Fibroblast of lung (primary cell): ENCODE measurements around the gene TIMMDC1. TPM values are rescaled to one million over a fixed set of nuclear protein-coding genes. Genes with fewer than 3 reads are reported as not detected.

ENCODE experiments used
- DNase-seq, 2 donors: peaks; one replicate each; pipeline versions ENCODE4 v3.0.0 to v3.0.0-alpha.2; 2010; ENCODE audit warnings: low read depth in 2 of 2
- H2AFZ ChIP-seq: 2 replicates; pipeline ENCODE4 v1.5.1; 2012; ENCODE audit warnings: low read length, control low read depth, inconsistent platforms
- H3K27ac ChIP-seq: 2 replicates; pipeline ENCODE4 v1.5.1; 2011; ENCODE audit warnings: low read length, control low read depth; ENCODE audit not compliant: insufficient read depth
- H3K27me3 ChIP-seq: 2 replicates; pipeline ENCODE4 v1.5.1; 2011; ENCODE audit warnings: mild to moderate bottlenecking, low read length; ENCODE audit not compliant: control insufficient read depth, insufficient read depth
- H3K36me3 ChIP-seq: 2 replicates; pipeline ENCODE4 v1.5.1; 2011; ENCODE audit warnings: low read length; ENCODE audit not compliant: control insufficient read depth, insufficient read depth
- H3K4me1 ChIP-seq: 2 replicates; pipeline ENCODE4 v1.5.1; 2011; ENCODE audit warnings: low read length; ENCODE audit not compliant: control insufficient read depth, insufficient read depth; ENCODE audit errors: extremely low read depth
- H3K4me2 ChIP-seq: 2 replicates; pipeline ENCODE4 v1.5.1; 2011; ENCODE audit warnings: low read length, control low read depth; ENCODE audit not compliant: insufficient read depth; ENCODE audit errors: extremely low read depth
- H3K4me3 ChIP-seq, 4 experiments: fragments of 200-600 bp in 1 of 4; sonication (generic) in 1 of 4; replicated peaks in 1 of 4; 2 replicates each; pipeline ENCODE4 v1.5.1; 2011 to 2016; ENCODE audit warnings: low read length in 4 of 4, low read depth in 3 of 4, mild to moderate bottlenecking in 3 of 4, control low read depth in 2 of 4, inconsistent platforms in 1 of 4, mixed read lengths in 1 of 4; ENCODE audit not compliant: insufficient read depth in 1 of 4; ENCODE audit errors: control extremely low read depth in 1 of 4
- H3K79me2 ChIP-seq: 2 replicates; pipeline ENCODE4 v1.5.1; 2012; ENCODE audit warnings: mild to moderate bottlenecking, low read length, inconsistent platforms; ENCODE audit not compliant: control insufficient read depth, insufficient read depth
- H3K9ac ChIP-seq: 2 replicates; pipeline ENCODE4 v1.5.1; 2011; ENCODE audit warnings: mild to moderate bottlenecking, low read length, control low read depth; ENCODE audit not compliant: insufficient read depth
- H3K9me3 ChIP-seq: 2 replicates; pipeline ENCODE4 v1.5.1; 2012; ENCODE audit warnings: low read depth, low read length; ENCODE audit not compliant: control insufficient read depth, insufficient read depth
- H4K20me1 ChIP-seq: 2 replicates; pipeline ENCODE4 v1.5.1; 2011; ENCODE audit warnings: low read length; ENCODE audit not compliant: control insufficient read depth, insufficient read depth; ENCODE audit errors: extremely low read depth
- EZH2 ChIP-seq: IDR thresholded peaks from 2 replicates; pipeline ENCODE4 v1.5.1; 2012; ENCODE audit warnings: low read length, control low read depth, mild to moderate bottlenecking; ENCODE audit errors: missing control alignments
- polyA plus RNA-seq, 2 donors: library from polyadenylated mRNA; depleted of rRNA in 1 of 2; stranded (reverse) in 1 of 2; unstranded in 1 of 2; fragments of >200 nt; gene quantifications; 2 replicates each; pipeline ENCODE4 v1.2.1, GENCODE V29; 2011 to 2012; ENCODE audit warnings: missing spikeins in 1 of 2
- total RNA-seq: library from RNA; depleted of rRNA; stranded (reverse); fragments of >200 nt; gene quantifications from 2 replicates; pipeline ENCODE4 v1.2.1, GENCODE V29; 2014
- TF ChIP-seq, protein P1 (sequence below), 2 donors: IDR thresholded peaks in 1 of 2; conservative IDR thresholded peaks in 1 of 2; 1 replicate in 1 of 2; 2 replicates in 1 of 2; pipeline ENCODE4 v1.5.1; 2011 to 2012; ENCODE audit warnings: low read length in 2 of 2, control low read depth in 1 of 2, inconsistent platforms in 1 of 2, low read depth in 1 of 2, mild to moderate bottlenecking in 1 of 2

Gene TIMMDC1
- total and polyA plus RNA-seq, 2 donors (not counting 1 experiment from before 2014, with no cell fraction given) = 59.5 to 60.1 TPM

DNA sequence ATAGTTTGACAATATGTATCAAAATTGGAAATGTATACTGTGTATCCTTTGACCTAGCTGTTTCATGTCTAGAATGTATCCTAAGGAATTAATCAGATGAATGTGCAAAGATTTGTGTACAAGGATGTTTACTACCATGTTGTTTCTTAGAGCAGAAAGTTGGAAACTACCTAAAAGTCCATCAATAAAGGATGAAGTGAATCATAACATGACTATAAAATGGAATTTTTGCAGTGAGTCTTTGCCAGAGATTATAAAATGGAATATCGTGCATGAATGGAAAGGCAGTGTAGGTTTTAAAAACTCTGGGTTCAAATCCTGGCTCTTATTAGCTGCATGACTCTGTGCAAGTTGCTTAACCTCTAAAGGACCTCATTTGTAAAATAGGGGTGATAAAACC, 15.2 kb upstream of the TIMMDC1 start:
- H3K27me3 ChIP-seq = no peaks in the 10 kb centered on the region
- H3K4me1 ChIP-seq = no peaks in the 10 kb centered on the region
- no peaks in the 10 kb centered on the region for H4K20me1 ChIP-seq
- no peak overlapping the region for H3K27ac ChIP-seq
- no peaks in the 10 kb centered on the region for H3K36me3 ChIP-seq
- no peak for DNase-seq
- no peaks in the 10 kb centered on the region for H3K79me2 ChIP-seq
- no peak overlapping the region for H2AFZ ChIP-seq
- no peaks in the 10 kb centered on the region for H3K9me3 ChIP-seq
- no peak overlapping the region for H3K4me2 ChIP-seq
- TF ChIP-seq, protein P1, sequence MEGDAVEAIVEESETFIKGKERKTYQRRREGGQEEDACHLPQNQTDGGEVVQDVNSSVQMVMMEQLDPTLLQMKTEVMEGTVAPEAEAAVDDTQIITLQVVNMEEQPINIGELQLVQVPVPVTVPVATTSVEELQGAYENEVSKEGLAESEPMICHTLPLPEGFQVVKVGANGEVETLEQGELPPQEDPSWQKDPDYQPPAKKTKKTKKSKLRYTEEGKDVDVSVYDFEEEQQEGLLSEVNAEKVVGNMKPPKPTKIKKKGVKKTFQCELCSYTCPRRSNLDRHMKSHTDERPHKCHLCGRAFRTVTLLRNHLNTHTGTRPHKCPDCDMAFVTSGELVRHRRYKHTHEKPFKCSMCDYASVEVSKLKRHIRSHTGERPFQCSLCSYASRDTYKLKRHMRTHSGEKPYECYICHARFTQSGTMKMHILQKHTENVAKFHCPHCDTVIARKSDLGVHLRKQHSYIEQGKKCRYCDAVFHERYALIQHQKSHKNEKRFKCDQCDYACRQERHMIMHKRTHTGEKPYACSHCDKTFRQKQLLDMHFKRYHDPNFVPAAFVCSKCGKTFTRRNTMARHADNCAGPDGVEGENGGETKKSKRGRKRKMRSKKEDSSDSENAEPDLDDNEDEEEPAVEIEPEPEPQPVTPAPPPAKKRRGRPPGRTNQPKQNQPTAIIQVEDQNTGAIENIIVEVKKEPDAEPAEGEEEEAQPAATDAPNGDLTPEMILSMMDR (conservative IDR thresholded peaks at IDR 0.05 in 1 of 2, IDR thresholded peaks at IDR 0.05 in 1 of 2; ENCODE audit: low read depth in 1 of 2, low read length in 2 of 2) = no peak
- TF ChIP-seq EZH2 = no peak
- H3K4me3 ChIP-seq = no peak overlapping the region
- no peak overlapping the region for H3K9ac ChIP-seq

DNA sequence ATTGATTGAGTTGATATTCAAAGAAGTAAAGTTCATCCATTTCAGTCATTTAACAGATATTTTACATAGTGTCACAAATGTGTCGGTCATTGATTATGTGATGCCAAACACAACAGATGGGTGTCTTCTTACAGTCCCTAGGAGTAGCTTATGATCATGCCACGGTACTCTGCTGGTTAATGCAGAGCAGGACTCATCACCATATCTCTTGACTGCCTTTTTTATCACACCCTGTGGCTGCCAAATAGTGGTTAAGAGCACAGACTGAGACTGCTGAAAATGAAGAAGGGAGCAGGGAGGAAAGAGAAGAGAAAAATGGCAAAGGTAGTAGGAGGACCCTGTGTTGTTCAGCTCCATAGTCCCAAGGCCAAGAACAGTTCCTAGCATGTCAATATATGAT, 12.8 kb upstream of the TIMMDC1 start:
- Histone ChIP-seq H2AFZ (no peak overlapping the region), H4K20me1 (no peaks in the 10 kb centered on the region), H3K4me2 (no peak overlapping the region), H3K27ac (no peak overlapping the region), H3K9me3 (no peaks in the 10 kb centered on the region), H3K9ac (no peak overlapping the region), H3K27me3 (no peaks in the 10 kb centered on the region), H3K4me3 (no peak overlapping the region), H3K36me3 (no peaks in the 10 kb centered on the region), H3K79me2 (no peaks in the 10 kb centered on the region), H3K4me1 (no peaks in the 10 kb centered on the region)
- DNase-seq = no peak
- TF ChIP-seq, protein P1 (conservative IDR thresholded peaks at IDR 0.05 in 1 of 2, IDR thresholded peaks at IDR 0.05 in 1 of 2; ENCODE audit: low read depth in 1 of 2, low read length in 2 of 2) = no peak
- TF ChIP-seq EZH2 = no peak

- no peak overlapping the region for H3K27ac ChIP-seq
- H4K20me1 ChIP-seq = no peaks in the 10 kb centered on the region
- no peaks in the 10 kb centered on the region for H3K9me3 ChIP-seq
- no peak for DNase-seq
- H3K79me2 ChIP-seq = no peaks in the 10 kb centered on the region
- H3K36me3 ChIP-seq = no peaks in the 10 kb centered on the region
- H3K4me3 ChIP-seq = no peak overlapping the region
- H3K4me2 ChIP-seq = no peak overlapping the region
- no peaks in the 10 kb centered on the region for H3K27me3 ChIP-seq
- no peak overlapping the region for H3K9ac ChIP-seq
- no peak for TF ChIP-seq EZH2
- TF ChIP-seq, protein P1 (conservative IDR thresholded peaks at IDR 0.05 in 1 of 2, IDR thresholded peaks at IDR 0.05 in 1 of 2; ENCODE audit: low read depth in 1 of 2, low read length in 2 of 2) = no peak
- no peak overlapping the region for H2AFZ ChIP-seq
- H3K4me1 ChIP-seq = no peaks in the 10 kb centered on the region
These were observed 8.2 kb upstream of the TIMMDC1 start for GRCh38 chr3:119490153-119490552.
